Endothelial cell of umbilical vein (primary cell): ENCODE data around the gene GABARAPL1. TPM values are rescaled to one million over a fixed set of nuclear protein-coding genes. Genes with fewer than 3 reads are reported as not detected.
A peak's percentile ranks its signal among the peaks of the same experiment; 100 is the strongest.

ENCODE experiments used
- BruUV-seq: library from RNA; stranded (reverse); fragments of 400-500 nt; replicated peaks from 2 replicates; lab custom pipeline; 2021; lab: Mats Ljungman, UMichigan
- CTCF ChIA-PET: fragments of 300-600, 350-600 bp; sonication (Branson Sonifier 250); formaldehyde crosslinking; loops from one replicate; lab custom pipeline; 2021; ENCODE audit warnings: antibody characterized with exemption, inconsistent platforms; lab: Charles Lee
- POLR2A ChIA-PET: fragments of 300-600, 350-600 bp; sonication (Branson Sonifier 250); formaldehyde crosslinking; loops from one replicate; lab custom pipeline; 2021; ENCODE audit warnings: antibody characterized with exemption, inconsistent platforms; lab: Charles Lee
- DNase-seq: peaks from one replicate; pipeline ENCODE4 v3.0.0-alpha.2; 2011; ENCODE audit warnings: low read depth, low spot score
- FAIRE-seq: peaks from 2 replicates; lab custom pipeline; 2011; peaks lifted over from hg19 to GRCh38; lab: Jason Lieb, UNC
- H2AFZ ChIP-seq: 2 replicates; pipeline ENCODE4 v1.6.0; 2012; ENCODE audit warnings: low read depth, low read length, control low read depth, inconsistent platforms
- H3K27ac ChIP-seq: 2 replicates; pipeline ENCODE4 v1.5.1; 2011; ENCODE audit warnings: low read depth, mild to moderate bottlenecking, control low read depth, low read length, moderate library complexity; ENCODE audit not compliant: insufficient read depth
- H3K27me3 ChIP-seq, 2 experiments: 2 replicates each; pipeline versions ENCODE4 v1.6.0 to v1.6.1; 2011; ENCODE audit warnings: low read length in 2 of 2, mixed read lengths in 1 of 2; ENCODE audit not compliant: control insufficient read depth in 2 of 2, insufficient read depth in 2 of 2
- H3K36me3 ChIP-seq, 2 experiments: 2 replicates in 1 of 2; 3 replicates in 1 of 2; pipeline ENCODE4 v1.5.1; 2011; ENCODE audit warnings: low read length in 2 of 2, mild to moderate bottlenecking in 1 of 2, moderate library complexity in 1 of 2; ENCODE audit not compliant: control insufficient read depth in 2 of 2, insufficient read depth in 2 of 2; ENCODE audit errors: extremely low read depth in 1 of 2
- H3K4me1 ChIP-seq: 3 replicates; pipeline ENCODE4 v1.5.1; 2011; ENCODE audit warnings: mild to moderate bottlenecking, low read length; ENCODE audit not compliant: control insufficient read depth, insufficient read depth; ENCODE audit errors: extremely low read depth
- H3K4me2 ChIP-seq: 2 replicates; pipeline ENCODE4 v1.6.1; 2011; ENCODE audit warnings: low read length, control low read depth, mixed read lengths; ENCODE audit not compliant: insufficient read depth
- H3K4me3 ChIP-seq, 3 experiments: fragments of 200-600 bp in 1 of 3; sonication (generic), shearing (Covaris generic) in 1 of 3; replicated peaks in 1 of 3; 2 replicates each; pipeline ENCODE4 v1.5.1; 2011 to 2016; ENCODE audit warnings: control low read depth in 3 of 3, low read length in 3 of 3, mild to moderate bottlenecking in 2 of 3, inconsistent platforms in 1 of 3, low read depth in 1 of 3, moderate library complexity in 1 of 3; ENCODE audit not compliant: insufficient read depth in 1 of 3
- H3K79me2 ChIP-seq: 2 replicates; pipeline ENCODE4 v1.6.0; 2012; ENCODE audit warnings: low read length, inconsistent platforms; ENCODE audit not compliant: control insufficient read depth, insufficient read depth
- H3K9ac ChIP-seq: replicated peaks from 2 replicates; pipeline ENCODE3; 2011; ENCODE audit warnings: low read length, control low read depth; ENCODE audit not compliant: insufficient read depth; ENCODE audit errors: extremely low read depth
- H3K9me1 ChIP-seq: replicated peaks from 3 replicates; pipeline ENCODE4 v1.6.0; 2011; ENCODE audit warnings: mild to moderate bottlenecking, low read length; ENCODE audit not compliant: control insufficient read depth, insufficient read depth; ENCODE audit errors: extremely low read depth
- H3K9me3 ChIP-seq: replicated peaks from 2 replicates; pipeline ENCODE4 v1.5.1; 2012; ENCODE audit warnings: low read length, inconsistent platforms; ENCODE audit not compliant: control insufficient read depth, insufficient read depth
- H4K20me1 ChIP-seq: replicated peaks from 2 replicates; pipeline ENCODE3; 2011; ENCODE audit warnings: mild to moderate bottlenecking, low read length; ENCODE audit not compliant: control insufficient read depth, insufficient read depth; ENCODE audit errors: extremely low read depth
- EZH2 ChIP-seq: IDR thresholded peaks from 2 replicates; pipeline ENCODE4 v1.6.1; 2012; ENCODE audit warnings: borderline replicate concordance, low read depth, mild to moderate bottlenecking, moderate library complexity, low read length, inconsistent platforms; ENCODE audit not compliant: severe bottlenecking
- FOS ChIP-seq: IDR thresholded peaks from 2 replicates; pipeline ENCODE4 v1.6.1; 2011; ENCODE audit warnings: mild to moderate bottlenecking, low read length, moderate library complexity, borderline replicate concordance; ENCODE audit not compliant: insufficient read depth
- GATA2 ChIP-seq: IDR thresholded peaks from 2 replicates; pipeline ENCODE4 v1.7.0; 2011; ENCODE audit warnings: low read depth, mild to moderate bottlenecking, moderate library complexity, mixed read lengths, low read length; ENCODE audit not compliant: insufficient read length, insufficient read depth
- JUN ChIP-seq: IDR thresholded peaks from 2 replicates; pipeline ENCODE4 v1.6.1; 2011; ENCODE audit warnings: borderline replicate concordance, low read depth; ENCODE audit not compliant: insufficient read length, insufficient read depth
- MYC ChIP-seq: IDR thresholded peaks from one replicate; pipeline ENCODE4 v1.6.1; 2011; ENCODE audit warnings: mild to moderate bottlenecking, low read depth, low read length
- POLR2A ChIP-seq: IDR thresholded peaks from 2 replicates; pipeline ENCODE4 v1.6.1; 2012; ENCODE audit warnings: low read depth, mild to moderate bottlenecking, control low read depth, low read length
- POLR2AphosphoS5 ChIP-seq: IDR thresholded peaks from 2 replicates; pipeline ENCODE4 v1.6.1; 2012; ENCODE audit warnings: low read depth, mild to moderate bottlenecking, control low read depth, low read length, moderate library complexity; ENCODE audit not compliant: insufficient read depth
- dilution Hi-C: fragments of 300-500 bp; cut with MboI; formaldehyde crosslinking; loops from one replicate; pipeline ENCODE4 v1.15.0; 2019; ENCODE audit warnings: low sequenced_read_pairs; ENCODE audit not compliant: extremely low pct_ligation_motif_present
- intact Hi-C: fragments of 100-400 bp; cut with micrococcal nuclease; formaldehyde crosslinking; loops from one replicate; pipeline ENCODE4 v1.10.0; 2022
- polyA plus RNA-seq, 4 experiments: library from polyadenylated mRNA; depleted of rRNA in 3 of 4; stranded (reverse) in 3 of 4; unstranded in 1 of 4; fragments of >200 nt; gene quantifications; 2 replicates each; pipeline versions ENCODE4 v1.2.1 to v1.2.3, GENCODE V29; 2011 to 2012; ENCODE audit warnings: missing spikeins in 1 of 4
- total RNA-seq: library from RNA; stranded (reverse); gene quantifications from 2 replicates; pipeline ENCODE4 v1.2.3, GENCODE V29; 2021
- TF ChIP-seq, protein P1 (sequence below), 2 donors: IDR thresholded peaks; 1 replicate in 1 of 2; 2 replicates in 1 of 2; pipeline ENCODE4 v1.5.1; 2011; ENCODE audit warnings: low read length in 2 of 2, mild to moderate bottlenecking in 2 of 2, moderate library complexity in 2 of 2, control low read depth in 1 of 2, inconsistent platforms in 1 of 2, low read depth in 1 of 2; ENCODE audit not compliant: insufficient read depth in 1 of 2; ENCODE audit errors: extremely low read depth in 1 of 2
- TF ChIP-seq, protein P2 (sequence below): IDR thresholded peaks from 2 replicates; pipeline ENCODE4 v1.6.1; 2011; ENCODE audit not compliant: insufficient read depth, insufficient read length

GABARAPL1 gene
- total and polyA plus RNA-seq, 2 donors (not counting 3 experiments of a cell fraction or from before 2014, with no cell fraction given) = 59.4 to 65.6 TPM

DNA sequence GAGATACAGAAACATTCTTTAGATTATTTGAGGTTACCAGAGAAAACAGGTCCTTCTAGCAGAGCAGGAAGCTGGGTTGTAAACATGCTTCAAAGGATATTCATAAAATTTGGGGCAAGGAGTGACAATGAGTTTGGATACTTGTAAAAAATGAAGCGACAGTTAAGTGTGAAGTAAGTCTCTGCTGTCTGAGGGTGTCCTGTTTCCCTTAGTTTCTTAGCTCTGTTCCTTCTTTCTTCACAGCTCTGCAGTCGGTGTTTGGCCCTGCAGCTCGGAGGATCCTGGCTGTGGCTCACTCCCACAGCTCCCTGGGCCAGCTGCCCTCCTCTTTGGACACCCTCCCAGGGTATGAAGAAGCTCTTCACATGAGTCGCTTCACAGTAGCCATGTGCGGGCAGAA is 23.0 kb upstream of the GABARAPL1 start:
- no peak for TF ChIP-seq FOS
- TF ChIP-seq POLR2AphosphoS5 = no peak
- TF ChIP-seq GATA2 = no peak
- TF ChIP-seq JUN = no peak
- TF ChIP-seq POLR2A = no peak
- no peak for TF ChIP-seq EZH2
- TF ChIP-seq MYC = no peak
- TF ChIP-seq, protein P1, sequence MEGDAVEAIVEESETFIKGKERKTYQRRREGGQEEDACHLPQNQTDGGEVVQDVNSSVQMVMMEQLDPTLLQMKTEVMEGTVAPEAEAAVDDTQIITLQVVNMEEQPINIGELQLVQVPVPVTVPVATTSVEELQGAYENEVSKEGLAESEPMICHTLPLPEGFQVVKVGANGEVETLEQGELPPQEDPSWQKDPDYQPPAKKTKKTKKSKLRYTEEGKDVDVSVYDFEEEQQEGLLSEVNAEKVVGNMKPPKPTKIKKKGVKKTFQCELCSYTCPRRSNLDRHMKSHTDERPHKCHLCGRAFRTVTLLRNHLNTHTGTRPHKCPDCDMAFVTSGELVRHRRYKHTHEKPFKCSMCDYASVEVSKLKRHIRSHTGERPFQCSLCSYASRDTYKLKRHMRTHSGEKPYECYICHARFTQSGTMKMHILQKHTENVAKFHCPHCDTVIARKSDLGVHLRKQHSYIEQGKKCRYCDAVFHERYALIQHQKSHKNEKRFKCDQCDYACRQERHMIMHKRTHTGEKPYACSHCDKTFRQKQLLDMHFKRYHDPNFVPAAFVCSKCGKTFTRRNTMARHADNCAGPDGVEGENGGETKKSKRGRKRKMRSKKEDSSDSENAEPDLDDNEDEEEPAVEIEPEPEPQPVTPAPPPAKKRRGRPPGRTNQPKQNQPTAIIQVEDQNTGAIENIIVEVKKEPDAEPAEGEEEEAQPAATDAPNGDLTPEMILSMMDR (IDR thresholded peaks at IDR 0.05; ENCODE audit: extremely low read depth in 1 of 2, insufficient read depth in 1 of 2, low read depth in 1 of 2, low read length in 2 of 2) = no peak
- TF ChIP-seq, protein P2, sequence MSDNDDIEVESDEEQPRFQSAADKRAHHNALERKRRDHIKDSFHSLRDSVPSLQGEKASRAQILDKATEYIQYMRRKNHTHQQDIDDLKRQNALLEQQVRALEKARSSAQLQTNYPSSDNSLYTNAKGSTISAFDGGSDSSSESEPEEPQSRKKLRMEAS = no peak
- Histone ChIP-seq H3K9me1 (no peaks in the 10 kb centered on the region), H3K36me3 (no peaks in the 10 kb centered on the region), H2AFZ (peak overlapping the region; percentile 20), H3K4me3 (no peak overlapping the region), H3K4me2 (no peak overlapping the region), H4K20me1 (no peaks in the 10 kb centered on the region), H3K27ac (no peak overlapping the region), H3K79me2 (no peaks in the 10 kb centered on the region), H3K9me3 (no peaks in the 10 kb centered on the region), H3K4me1 (no peaks in the 10 kb centered on the region), H3K9ac (no peak overlapping the region), H3K27me3 (peaks cover 3% of the 10 kb centered on the region in 2 experiments)
- intact Hi-C loops = loop anchor here (1.0 to 2.0 kb wide), 3 partner anchors 36 to 375 kb away; no protein-coding TSS in a partner anchor
- DNase-seq (no peak), FAIRE-seq (no peak)
- POLR2A ChIA-PET = interaction anchor here (0.7 kb wide), 1 partner anchor 498 kb away, joined by 8 read pairs; no protein-coding TSS in a partner anchor
- no TSS peak for BruUV-seq
- CTCF ChIA-PET = interaction anchor here (0.6 to 3.2 kb wide), 3 partner anchors 29 to 50 kb away, joined by 3 to 49 read pairs (median 3); no protein-coding TSS in a partner anchor
- dilution Hi-C loops = no loop called here
